ENCODE measurements around the gene SYNGAP1.

Gene SYNGAP1

DNA sequence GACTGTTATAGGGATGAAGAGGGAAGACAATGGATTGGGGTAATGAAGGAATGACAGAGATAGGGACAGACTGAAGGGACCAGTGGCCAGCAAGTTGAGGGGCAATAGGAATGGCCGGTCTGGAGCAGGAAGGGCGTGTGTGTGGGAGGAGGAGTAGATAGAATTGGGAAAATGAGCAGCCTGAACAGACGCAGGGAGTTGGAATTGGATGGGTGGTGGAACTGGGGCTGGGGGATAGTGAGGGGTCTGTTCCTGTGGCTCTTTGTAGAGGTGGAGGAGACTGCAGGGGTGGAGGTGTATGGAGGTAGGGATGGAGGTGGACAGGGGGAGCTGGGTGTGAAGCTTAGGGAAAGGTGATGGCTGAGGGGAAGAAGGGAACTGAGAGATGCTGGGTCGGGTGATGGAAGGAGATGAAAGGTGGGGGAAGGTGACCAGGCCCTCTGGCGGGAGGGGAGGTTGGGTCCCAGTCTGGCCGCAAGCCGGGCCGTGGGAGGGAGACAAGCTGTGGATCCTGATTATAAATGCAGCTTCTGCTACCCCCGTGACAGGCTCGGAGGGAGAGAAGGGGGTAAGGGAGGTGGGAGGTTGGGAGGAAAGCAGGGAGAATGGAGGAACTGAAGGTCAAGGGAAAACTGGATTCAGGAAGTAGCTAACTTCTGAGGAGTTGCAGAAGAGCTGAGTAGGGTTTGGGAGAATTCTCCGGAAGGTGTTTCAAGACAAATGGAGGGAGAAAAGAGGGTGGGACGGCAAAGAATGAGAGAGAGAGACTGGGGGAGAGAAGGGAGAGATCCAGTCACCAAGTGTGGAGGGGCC is 5.2 kb downstream of the SYNGAP1 start:
- DNase-seq = peak; percentile 40

DNA sequence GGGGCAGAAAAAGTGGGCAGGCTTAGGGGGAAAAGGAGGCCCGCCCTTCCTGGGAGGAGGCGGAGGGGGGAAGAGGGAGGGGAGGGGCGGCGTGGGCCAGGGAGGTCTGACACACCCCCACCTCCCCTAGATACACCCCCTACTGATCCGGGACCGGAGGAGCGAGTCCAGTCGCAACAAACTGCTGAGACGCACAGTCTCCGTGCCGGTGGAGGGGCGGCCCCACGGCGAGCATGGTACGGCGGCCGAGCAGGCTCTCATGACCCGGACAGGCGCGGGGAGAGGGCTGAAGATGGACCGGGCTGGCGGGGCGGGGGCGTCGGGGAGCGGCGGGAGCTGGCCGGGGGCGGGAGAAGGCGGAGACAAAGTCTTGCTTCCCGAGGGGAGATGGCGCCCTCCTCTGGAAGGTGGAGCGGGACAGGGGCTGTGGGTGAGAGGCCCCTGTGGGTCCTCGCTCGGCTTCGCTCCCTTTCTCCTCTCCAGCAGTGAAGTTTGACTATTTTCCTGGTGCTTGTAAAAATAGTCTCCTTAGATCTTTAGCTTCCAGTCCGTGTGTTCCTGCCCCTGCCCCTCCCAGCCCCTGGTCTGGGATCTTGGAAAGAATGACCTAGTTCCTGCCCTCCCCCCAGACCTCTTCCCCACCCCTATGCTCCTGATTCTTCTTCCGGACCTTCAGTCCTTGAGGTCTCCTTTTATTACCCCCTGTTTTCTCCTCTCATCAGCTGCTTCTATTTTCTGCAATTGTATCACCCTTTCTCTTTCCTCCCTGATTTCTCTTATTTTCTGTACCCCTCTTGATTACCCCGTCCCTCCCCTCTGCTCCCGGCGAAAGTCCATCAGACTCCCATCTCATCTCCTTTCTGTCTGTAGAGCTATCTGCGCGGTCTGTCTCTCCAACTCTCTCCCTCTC is 6.1 kb downstream of the SYNGAP1 start:
- peak; percentile 77 for DNase-seq

DNA sequence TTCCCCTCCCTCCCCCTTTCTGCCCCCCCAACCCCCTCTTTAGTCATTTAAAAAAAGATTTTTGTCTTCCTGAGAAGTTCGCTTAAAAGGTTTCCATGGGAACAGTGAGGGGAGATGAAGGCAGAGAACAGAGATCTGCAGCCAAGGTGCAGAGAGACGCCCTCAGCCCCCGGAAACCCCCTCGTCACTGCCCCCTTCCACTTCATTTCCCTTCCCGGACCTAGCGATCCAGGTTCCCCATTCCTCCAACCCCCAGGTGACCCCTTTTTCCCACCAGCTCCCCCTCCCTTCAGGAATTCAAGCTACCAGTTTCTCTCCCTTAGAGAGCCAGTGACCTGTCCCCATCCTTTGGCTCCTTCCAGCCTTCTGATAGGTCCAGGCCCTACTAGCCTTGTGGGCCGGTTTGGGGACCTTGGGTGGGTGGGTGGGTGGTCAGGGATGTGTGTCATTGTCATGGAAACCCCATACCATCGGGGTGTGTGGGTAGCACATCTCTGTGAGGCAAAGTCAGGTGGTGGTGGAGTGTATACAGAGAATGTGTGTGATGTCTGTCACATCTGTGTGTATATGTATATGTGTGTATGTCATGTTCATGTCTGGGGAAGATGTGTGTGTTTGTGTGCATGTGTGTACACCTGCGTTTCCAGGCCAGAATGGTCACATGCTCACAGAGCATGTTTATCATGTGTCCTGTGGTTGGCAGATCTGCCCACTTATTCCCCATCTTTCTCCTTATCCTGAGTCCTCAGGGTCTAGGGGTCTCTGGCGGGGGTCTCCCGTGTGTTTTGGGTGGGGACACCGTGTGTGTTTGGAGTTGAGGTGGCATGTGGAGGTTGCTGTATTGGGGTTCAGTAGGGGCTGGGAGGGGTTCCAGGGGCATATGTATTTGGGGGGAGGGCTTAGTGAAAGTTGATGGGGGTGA is 7.0 kb downstream of the SYNGAP1 start:
- DNase-seq = peak; percentile 33

DNA sequence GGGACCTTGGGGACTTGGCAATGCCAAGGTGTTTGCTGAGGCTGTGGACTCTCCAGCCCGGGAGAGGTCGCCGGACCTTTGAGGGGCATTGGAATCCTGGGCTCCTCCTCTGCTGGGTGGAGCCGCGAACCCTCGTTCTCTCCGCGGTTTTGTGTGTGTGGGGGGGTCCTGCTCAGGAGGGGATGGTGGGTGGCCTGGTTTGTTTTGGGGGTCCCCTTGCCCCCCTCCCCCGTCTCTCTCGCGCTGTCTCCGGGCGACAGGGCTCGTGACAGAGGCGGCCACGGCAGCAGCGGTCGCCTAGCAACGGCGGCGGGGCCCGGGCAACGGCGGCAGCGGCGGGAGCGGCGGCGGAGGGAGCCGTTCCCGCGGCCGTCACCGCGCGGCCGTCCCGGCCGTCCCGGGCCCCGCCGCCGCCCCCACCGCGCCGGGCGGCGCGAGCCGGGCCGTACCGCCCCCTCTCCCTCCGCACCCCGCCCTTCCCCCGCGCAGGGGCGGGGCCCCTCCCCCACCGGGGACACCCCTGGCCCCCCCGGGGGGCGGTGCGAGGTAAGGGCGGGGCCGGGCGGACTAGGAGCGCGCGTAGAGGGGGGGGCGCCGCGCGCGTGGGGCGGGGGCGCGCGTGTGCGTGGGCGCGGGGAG is 7.8 kb downstream of the SYNGAP1 start:
- DNase-seq = peak; percentile 55

DNA sequence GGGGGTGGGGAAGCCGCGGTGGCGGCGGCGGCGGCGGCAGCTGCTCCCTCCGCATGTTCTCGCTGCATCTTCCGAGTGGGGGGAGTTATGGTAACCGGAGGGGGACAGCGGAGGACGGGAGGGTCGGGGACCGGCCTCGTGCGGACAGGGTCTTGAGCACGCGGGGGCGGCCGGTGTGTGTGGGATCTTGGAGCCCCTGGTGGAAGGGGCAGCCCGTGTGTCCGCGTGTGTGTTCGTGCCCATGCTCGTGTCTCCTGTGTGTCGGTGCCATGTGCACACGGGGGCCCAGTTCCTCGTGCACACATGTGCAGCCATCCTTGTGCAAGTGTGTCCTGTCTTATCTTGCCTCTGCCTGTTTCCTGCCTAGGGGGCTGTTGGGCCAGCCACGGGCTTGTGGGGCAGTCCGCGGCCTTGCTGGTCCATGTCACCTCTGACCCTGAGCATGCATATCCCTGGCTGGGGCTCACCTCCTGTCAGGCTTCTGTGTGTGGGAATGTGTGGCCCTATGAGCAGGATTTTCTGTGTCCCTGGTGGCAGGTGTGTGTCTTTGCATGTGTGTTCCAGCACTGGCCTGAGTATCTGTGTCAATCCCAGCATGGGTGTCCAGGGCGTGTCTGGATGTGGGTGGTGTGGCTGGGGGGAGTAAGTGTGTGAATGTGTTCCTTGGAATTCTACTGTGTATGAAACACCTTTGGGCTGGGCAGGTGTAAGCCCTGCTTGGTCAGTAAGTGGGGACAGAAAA is 8.5 kb downstream of the SYNGAP1 start:
- DNase-seq = peak; percentile 54

DNA sequence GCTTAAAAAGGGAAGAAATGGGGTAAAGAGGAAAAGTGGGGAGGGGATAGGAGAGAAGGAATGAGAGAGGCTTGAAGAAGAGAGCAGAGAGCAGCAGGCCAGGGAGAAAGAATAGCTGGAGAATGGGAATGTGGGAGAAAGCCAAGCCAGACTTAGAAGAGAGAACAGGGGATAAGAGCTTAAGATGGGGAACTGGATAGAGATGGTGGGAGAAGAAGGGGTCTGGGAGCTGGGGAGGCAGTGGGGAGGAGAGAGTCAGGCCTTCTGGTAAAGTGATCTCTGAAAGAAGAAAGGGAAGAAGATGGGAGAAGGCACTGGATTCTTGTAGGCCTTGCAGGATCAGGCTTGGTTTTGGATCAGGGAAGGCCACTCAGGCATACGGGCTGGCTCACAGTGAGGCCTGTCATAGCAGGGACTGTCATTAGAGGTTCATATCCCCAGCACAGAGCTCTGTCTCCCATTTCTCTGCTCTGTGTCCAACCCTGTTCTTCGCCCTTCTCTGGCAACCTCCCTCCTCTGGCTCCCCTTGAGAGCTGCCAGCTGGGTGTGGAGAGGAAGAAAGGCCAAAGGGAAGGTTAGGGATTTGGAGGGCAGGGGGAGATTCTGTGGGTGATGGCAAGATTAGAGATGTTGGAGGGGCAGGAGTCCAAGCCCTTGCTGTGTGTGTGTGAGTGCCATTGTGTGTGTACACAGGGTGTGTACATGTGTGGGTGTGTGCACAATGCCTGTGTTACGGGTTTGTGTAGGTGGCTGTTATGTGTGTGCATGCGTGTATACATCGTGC is 9.3 kb downstream of the SYNGAP1 start:
- DNase-seq = peak; percentile 11

DNA sequence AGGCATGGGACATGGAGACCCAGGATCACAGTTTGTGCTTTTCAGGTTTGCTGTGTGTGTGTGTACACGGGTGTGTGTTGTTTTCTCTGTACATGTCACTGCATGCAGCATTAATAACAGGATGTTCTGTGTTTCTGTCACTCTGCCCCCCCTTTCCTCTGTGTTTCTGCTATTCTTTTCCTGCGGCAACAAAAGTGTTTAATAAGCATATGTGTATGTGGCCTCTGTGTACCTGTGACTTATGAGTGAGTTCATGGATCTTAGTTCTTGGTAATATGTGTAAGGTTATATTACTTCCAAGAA is 9.8 kb downstream of the SYNGAP1 start:
- DNase-seq = no peak

DNA sequence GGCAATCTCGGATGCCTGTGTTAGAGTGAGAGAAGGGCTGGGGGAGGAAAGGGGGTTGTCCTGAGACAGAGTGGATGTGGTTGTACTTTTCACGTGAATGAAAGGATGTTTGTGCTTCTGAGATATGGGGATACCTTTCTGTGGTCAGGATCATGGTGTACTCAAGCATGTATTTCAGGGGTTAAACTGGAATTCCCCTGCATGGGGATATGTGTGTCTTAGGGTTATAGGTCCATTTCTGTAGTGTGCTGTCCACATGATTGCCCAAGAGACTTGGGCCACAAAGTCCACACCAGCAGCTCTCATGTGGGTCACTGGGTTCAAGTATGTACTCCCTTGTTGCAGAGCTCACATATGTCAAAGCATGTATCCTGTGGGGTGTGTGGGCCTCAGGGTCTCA is 10.5 kb downstream of the SYNGAP1 start:
- DNase-seq = no peak

DNA sequence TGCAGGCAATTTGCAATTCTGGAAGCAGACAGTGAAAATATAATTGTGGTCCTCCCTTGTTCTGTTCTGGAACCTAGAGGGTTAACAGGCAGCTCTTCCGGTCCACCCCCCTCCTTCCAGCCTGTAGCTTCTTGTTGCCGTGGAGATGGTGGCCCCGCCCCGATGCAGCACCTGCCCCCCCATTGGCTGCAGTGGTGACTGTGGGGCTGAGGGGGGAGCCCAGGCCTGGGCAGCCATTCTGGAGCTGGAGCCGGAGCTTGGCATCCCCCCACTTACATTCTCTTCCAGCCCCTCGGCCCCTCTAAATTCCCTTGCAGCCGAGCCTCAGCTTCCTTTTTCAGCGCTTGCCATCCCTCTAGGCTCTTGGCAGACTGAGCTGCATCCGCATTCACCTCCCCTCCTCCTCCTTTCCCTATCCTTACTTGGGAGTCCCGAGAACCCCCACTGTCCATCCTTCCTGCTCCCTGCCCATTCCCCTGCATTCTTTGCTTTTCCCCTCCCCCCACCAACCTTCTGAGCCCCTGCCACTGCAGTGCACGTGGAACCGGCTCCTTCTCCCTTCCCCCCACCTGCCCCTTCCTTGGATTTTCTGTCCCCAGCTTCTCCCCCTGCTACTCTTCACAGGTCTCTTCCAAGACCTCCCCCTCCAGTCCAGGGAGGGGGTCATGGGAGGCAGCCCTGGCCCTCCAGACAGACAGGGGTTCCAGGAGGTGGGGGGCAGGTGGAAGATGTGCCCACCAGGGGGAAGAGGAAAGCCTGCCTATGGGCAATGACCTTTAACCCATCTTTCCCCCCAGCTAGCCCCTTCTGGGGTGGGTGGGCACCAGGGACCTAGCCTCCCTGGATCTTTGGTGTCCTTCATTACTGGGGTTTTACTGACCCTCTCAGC is 11.4 kb downstream of the SYNGAP1 start:
- DNase-seq = peak; percentile 81

DNA sequence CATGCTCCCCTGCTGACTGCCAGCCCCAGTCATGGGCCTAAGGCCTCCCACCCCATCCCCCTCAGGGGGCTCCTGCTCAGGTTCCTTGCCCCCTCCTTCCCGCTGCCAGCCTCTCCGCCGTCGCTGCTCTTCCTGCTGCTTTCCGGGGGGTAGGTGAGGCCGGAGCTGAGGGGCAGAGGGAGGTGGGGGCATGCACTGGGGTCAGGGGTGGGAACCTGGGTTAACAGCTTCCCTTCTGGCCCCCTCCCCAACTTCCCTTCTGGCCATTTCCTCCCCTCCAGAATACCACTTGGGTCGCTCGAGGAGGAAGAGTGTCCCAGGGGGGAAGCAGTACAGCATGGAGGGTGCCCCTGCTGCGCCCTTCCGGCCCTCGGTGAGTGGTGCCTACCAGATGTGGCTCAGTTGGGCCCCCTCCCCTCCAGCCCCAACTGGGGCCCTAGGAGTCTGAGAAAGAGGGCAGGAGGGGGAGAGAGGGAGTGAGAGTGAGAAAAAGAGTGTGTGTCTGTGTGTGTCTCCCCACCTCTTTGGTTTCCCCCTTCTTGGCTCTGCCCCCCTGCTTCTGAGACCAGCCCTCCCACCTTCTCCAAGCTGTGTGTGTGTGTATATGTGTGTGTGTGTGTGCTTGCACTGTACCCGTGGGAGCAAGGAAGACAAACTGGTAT is 12.1 kb downstream of the SYNGAP1 start:
- no peak for DNase-seq

DNA sequence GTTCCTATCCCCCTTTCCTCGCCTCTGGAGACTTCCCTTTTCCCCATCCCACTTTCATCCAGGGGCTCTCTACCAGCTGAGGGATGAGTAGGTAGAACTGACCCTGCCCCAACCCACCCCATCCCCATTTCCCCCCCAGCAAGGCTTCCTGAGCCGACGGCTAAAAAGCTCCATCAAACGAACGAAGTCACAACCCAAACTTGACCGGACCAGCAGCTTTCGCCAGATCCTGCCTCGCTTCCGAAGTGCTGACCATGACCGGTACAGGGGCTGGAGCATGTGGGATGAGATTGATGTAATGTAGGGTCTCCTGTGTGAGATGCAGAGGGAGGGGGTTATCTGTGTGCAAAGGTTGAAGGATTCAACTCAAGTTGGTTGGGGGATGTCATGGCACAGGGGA is 12.7 kb downstream of the SYNGAP1 start:
- no peak for DNase-seq

DNA sequence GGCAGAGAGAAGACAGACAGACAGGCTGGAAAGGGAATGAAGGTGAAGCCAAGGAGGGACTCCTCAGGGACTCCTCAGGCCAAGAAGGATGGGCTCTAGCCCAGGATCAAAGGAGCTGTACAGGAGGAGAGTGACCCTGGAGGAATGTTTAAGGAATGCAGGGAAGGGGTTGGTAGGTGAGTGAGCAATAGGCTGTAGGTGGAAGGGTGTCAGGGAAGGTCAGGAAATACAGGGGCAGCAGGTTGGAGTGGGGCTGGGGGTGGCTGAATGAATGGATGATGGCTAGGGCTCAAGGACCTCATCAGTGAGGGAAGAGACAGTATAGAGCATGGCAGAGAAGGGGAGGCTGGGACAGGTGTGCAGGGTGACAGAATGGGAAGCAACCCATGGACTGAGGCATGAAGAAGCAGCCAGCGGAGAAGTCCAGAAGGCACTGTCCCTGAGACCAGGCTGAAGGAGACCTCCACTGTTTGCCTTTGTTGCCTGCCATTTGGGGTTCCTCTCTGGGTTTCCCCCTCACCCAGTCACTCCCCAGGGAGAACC is 13.2 kb downstream of the SYNGAP1 start:
- no peak for DNase-seq

DNA sequence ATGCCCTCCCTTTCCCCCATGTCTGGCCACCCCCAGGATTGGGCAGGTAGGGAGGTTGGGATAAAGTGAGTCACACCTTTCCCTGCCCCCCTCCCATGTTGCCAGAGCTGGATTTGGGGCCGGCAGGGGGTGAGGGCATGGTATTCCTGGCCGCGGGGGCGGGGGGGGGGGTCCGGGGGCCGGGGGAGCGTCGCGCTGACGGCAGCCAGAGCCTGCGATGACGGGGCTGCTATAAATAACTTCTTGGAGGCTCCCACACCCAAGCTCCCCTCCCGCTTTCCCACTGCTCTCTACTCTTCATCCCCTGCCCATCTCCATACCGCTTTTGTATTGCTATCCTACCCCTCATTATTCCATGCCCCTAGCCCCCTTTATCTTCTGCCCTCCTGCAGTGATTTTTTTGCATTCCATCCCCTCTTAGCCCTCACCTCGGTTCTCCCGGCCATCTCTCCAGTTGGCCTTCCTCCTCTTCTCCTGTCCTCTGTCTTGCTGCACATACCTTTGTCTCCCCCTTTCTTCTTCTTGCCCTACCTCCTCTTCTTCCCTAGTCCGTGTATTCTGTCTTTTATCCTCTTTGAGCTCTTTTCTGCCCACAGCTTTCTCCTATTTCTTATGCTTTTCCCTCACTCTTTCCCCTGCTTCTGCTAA is 13.8 kb downstream of the SYNGAP1 start:
- no peak for DNase-seq

DNA sequence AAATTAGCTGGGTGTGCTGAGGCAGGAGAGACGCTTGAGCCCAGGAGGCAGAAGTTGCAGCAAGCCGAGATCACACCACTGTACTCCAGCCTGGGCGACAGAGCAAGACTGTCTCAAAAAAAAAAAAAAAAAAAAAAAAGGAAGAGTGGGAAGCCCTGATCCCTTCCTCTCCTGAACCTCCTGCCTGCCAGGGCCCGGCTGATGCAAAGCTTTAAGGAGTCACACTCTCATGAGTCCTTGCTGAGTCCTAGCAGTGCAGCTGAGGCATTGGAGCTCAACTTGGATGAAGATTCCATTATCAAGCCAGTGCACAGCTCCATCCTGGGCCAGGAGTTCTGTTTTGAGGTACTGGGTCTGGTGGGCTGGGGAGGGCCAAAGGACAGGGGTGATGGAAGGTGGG is 15.1 kb downstream of the SYNGAP1 start:
- no peak for DNase-seq

DNA sequence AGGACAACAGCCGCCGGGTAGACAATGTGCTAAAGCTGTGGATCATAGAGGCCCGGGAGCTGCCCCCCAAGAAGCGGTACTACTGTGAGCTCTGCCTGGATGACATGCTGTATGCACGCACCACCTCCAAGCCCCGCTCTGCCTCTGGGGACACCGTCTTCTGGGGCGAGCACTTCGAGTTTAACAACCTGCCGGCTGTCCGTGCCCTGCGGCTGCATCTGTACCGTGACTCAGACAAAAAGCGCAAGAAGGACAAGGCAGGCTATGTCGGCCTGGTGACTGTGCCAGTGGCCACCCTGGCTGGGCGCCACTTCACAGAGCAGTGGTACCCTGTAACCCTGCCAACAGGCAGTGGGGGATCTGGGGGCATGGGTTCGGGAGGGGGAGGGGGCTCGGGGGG is 17.8 kb downstream of the SYNGAP1 start:
- no peak for DNase-seq

DNA sequence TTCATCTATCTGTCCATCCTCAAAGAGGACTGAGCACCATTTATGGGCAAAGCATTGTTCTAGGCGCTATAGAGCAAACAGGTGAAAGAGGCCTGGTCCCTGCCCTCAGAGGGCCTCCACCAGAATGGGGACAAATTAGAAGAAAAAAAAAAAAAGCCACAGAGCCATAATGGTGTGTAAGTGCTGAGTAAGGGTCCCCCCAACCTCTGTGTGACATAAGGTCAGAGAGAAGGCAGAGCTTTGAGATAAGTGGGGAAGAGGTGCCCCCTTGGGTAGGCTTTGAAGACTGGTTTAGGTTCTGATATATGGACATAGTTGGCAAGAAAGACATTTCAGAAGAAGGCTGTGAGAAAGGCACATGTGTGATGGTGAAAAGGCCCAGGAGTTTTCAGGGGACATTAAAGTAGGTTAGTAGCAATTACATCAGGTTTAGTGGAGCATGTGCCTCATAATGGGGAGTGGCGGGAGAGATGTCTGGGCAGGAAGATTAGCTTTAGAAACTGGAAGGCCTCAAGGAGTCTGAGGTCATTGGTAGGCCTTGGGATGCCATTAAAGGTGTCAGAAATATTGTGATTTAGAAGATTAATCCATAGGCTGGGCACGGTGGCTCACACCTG is 19.2 kb downstream of the SYNGAP1 start:
- no peak for DNase-seq

DNA sequence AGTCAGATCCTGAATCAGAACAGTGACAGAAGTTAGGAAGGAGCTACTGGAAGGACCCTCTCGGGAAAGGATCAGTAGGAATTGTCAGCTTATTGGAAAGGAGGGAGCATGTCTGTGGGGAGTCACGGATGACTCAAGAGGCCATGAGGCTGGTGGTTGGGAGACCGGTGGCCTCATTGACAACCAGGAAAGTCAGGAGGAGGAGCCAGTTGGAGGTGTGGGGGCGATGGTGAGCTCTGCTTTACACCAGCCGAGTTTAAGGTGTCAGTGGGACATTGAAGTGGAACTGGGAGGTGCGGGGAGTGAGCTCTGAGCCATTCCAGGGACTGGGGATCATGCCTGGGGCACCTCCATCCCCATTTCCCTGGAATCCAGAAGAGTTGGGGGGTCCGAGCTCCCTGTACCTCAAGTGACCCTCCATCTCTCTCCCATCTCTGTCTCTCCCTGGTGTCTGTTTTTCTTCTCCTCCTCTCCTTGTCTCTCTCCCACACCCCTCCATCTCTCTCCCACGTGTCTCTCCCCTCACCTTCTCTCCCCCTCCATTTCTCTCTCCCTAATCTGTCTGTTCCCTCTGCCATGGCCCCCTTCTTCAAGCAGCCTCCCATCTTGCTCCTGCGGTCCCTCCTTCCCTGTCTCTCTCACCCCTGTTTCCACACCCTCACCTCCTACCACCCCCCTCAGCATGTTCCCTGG is 20.2 kb downstream of the SYNGAP1 start:
- no peak for DNase-seq

Measured in retina (tissue), 1 donor.